H4 (cell line): Measurements from ENCODE around the gene FAM83B. TPM values are rescaled to one million over a fixed set of nuclear protein-coding genes. Genes with fewer than 3 reads are reported as not detected.
"Not testable (repeated sequence)": the region's sequence is repeated elsewhere in the genome, so short reads cannot be mapped to it uniquely, and the experiment has no call there.

ENCODE experiments used
- DNase-seq: peaks from one replicate; pipeline ENCODE4 v3.0.0-alpha.2; 2015; ENCODE audit warnings: low spot score
- total RNA-seq: library from RNA; depleted of rRNA; stranded (reverse); fragments of >200 nt; shearing (Covaris generic); gene quantifications from 2 replicates; pipeline ENCODE4 v1.2.3, GENCODE V29; 2014; rRNA removed

The FAM83B gene
- total RNA-seq, result not detected in 2 replicates

GRCh38 chr6:54846243-54846856 is at the start of gene FAM83B:
FAM83B (plus strand) TSS chr6:54846771; CDS start chr6:54870247, 23,476 bp downstream.
- DNase-seq, result no peak

GRCh38 chr6:54796918-54797317 is 49.7 kb upstream of the FAM83B start:
- not testable (repeated sequence) for DNase-seq

GRCh38 chr6:54800050-54800600 is 46.4 kb upstream of the FAM83B start:
- DNase-seq, result no peak

GRCh38 chr6:54801244-54801643 is 45.3 kb upstream of the FAM83B start:
- no peak for DNase-seq

GRCh38 chr6:54801669-54802068 is 44.9 kb upstream of the FAM83B start:
- DNase-seq, result peak; percentile 86

- peak; percentile 45 for DNase-seq
These were observed 43.6 kb upstream of the FAM83B start for GRCh38 chr6:54802775-54803634.

- DNase-seq, result no peak
These were observed 41.5 kb upstream of the FAM83B start for GRCh38 chr6:54805077-54805476.

GRCh38 chr6:54810147-54810546 is 36.4 kb upstream of the FAM83B start:
- DNase-seq, result no peak

GRCh38 chr6:54813892-54814291 is 32.7 kb upstream of the FAM83B start:
- DNase-seq, result no peak

- no peak for DNase-seq
These were observed 29.3 kb upstream of the FAM83B start for GRCh38 chr6:54817236-54817635.

GRCh38 chr6:54817834-54818233 is 28.7 kb upstream of the FAM83B start:
- no peak for DNase-seq

GRCh38 chr6:54824225-54824624 is 22.3 kb upstream of the FAM83B start:
- DNase-seq, result not testable (repeated sequence)

GRCh38 chr6:54827010-54827409 is 19.6 kb upstream of the FAM83B start:
- no peak for DNase-seq

- no peak for DNase-seq
These were observed 16.4 kb upstream of the FAM83B start for GRCh38 chr6:54830216-54830615.

- DNase-seq, result no peak
These were observed 11.4 kb upstream of the FAM83B start for GRCh38 chr6:54835176-54835575.

- no peak for DNase-seq
These were observed 495 bp downstream of the FAM83B start for GRCh38 chr6:54846857-54847674.

GRCh38 chr6:54847799-54848597 is 1.4 kb downstream of the FAM83B start:
- peak; percentile 32 for DNase-seq

GRCh38 chr6:54850114-54850513 is 3.5 kb downstream of the FAM83B start:
- no peak for DNase-seq

- no peak for DNase-seq
These were observed 9.6 kb downstream of the FAM83B start for GRCh38 chr6:54856129-54856528.

- no peak for DNase-seq
These were observed 13.6 kb downstream of the FAM83B start for GRCh38 chr6:54860132-54860531.

- DNase-seq, result peak; percentile 86
These were observed 14.2 kb downstream of the FAM83B start for GRCh38 chr6:54860739-54861138.
